HepG2 (cell line): ENCODE measurements around the gene FERMT2. TPM values are rescaled to one million over a fixed set of nuclear protein-coding genes. Genes with fewer than 3 reads are reported as not detected.
A peak's percentile ranks its signal among the peaks of the same experiment; 100 is the strongest.

Source experiments
- AKAP8 ChIP-seq: sonication (generic); formaldehyde crosslinking; IDR thresholded peaks from 2 replicates; pipeline ENCODE4 v1.5.1; 2020; ENCODE audit warnings: mild to moderate bottlenecking, missing genetic modification reagents
- BRCA1 ChIP-seq: sonication (generic); formaldehyde crosslinking; IDR thresholded peaks from 2 replicates; pipeline ENCODE4 v1.4.0; 2020; ENCODE audit warnings: missing genetic modification reagents
- HBP1 ChIP-seq: IDR thresholded peaks from 2 replicates; pipeline ENCODE4 v1.6.1; 2016; ENCODE audit warnings: low read depth, control low read depth
- KLF13 ChIP-seq: sonication (generic); formaldehyde crosslinking; IDR thresholded peaks from 2 replicates; pipeline ENCODE4 v1.4.0; 2020; ENCODE audit warnings: mild to moderate bottlenecking, missing genetic modification reagents
- KMT2B ChIP-seq: IDR thresholded peaks from 2 replicates; pipeline ENCODE4 v1.6.1; 2016; ENCODE audit warnings: missing genetic modification reagents, missing compliant biosample characterization
- PBX2 ChIP-seq: IDR thresholded peaks from 2 replicates; pipeline ENCODE4 v1.6.1; 2016; ENCODE audit warnings: control low read depth
- SP5 ChIP-seq: IDR thresholded peaks from 2 replicates; pipeline ENCODE4 v1.6.1; 2016; ENCODE audit warnings: low read depth, borderline replicate concordance
- STAT6 ChIP-seq: sonication (generic); formaldehyde crosslinking; IDR thresholded peaks from 2 replicates; pipeline ENCODE4 v1.4.0; 2020; ENCODE audit warnings: missing genetic modification reagents, mild to moderate bottlenecking, borderline replicate concordance
- TBX2 ChIP-seq: sonication (generic); formaldehyde crosslinking; IDR thresholded peaks from 2 replicates; pipeline ENCODE4 v1.5.0; 2020; ENCODE audit warnings: missing genetic modification reagents, mild to moderate bottlenecking, borderline replicate concordance
- TBX3 ChIP-seq: fragments of 450-650 bp; IDR thresholded peaks from 2 replicates; pipeline ENCODE4 v1.6.1; 2017; ENCODE audit warnings: antibody characterized with exemption, mild to moderate bottlenecking, inconsistent platforms, borderline replicate concordance
- ZBTB37 ChIP-seq: sonication (generic); formaldehyde crosslinking; IDR thresholded peaks from 2 replicates; pipeline ENCODE4 v1.4.0; 2020; ENCODE audit warnings: mild to moderate bottlenecking, missing genetic modification reagents
- ZNF142 ChIP-seq: sonication (generic); formaldehyde crosslinking; IDR thresholded peaks from 2 replicates; pipeline ENCODE4 v1.4.0; 2020; ENCODE audit warnings: missing genetic modification reagents
- ZNF18 ChIP-seq: sonication (generic); formaldehyde crosslinking; IDR thresholded peaks from 2 replicates; pipeline ENCODE4 v1.8.0; 2022; ENCODE audit warnings: mild to moderate bottlenecking, missing genetic modification reagents; ENCODE audit not compliant: insufficient replicate concordance
- ZNF24 ChIP-seq: fragments of 450-650 bp; IDR thresholded peaks from 2 replicates; pipeline ENCODE4 v1.6.1; 2017; ENCODE audit warnings: antibody characterized with exemption, mild to moderate bottlenecking
- polyA plus RNA-seq, 8 experiments: library from polyadenylated mRNA; depleted of rRNA in 3 of 8; stranded (reverse) in 7 of 8; unstranded in 1 of 8; fragments of >200 nt; fragmentation: Illumina TruSeq in 4 of 8; extraction: Trizol in 4 of 8; gene quantifications; 2 replicates each; pipeline versions ENCODE4 v1.2.1 to v1.2.3, GENCODE V29; 2011 to 2016; ENCODE audit warnings: low read depth in 4 of 8, missing spikeins in 1 of 8, mixed read lengths in 1 of 8; ENCODE audit not compliant: insufficient read depth in 1 of 8
- total RNA-seq, 5 experiments: library from RNA; depleted of rRNA; stranded (reverse); fragments of >200 nt; fragmentation: Illumina TruSeq; extraction: Trizol; gene quantifications; 2 replicates each; pipeline ENCODE4 v1.2.3, GENCODE V29; 2016; ENCODE audit warnings: low read depth in 1 of 5

FERMT2 gene
- total and polyA plus RNA-seq, 2 of the 13 experiments (the other 11 are each of a cell fraction or from before 2014, with no cell fraction given), result 36.2 to 60.4 TPM

GRCh38 chr14:52950898-52951680, at the start of gene FERMT2 (continued):
- no peak for TF ChIP-seq STAT6 (CRISPR knock-in tag)
- TF ChIP-seq BRCA1, result no peak
- TF ChIP-seq HBP1 (CRISPR knock-in tag), result 0 out of 2 replicates have a peak, but pooled peaks have one; percentile 15
- peak; percentile 39 for TF ChIP-seq TBX2 (CRISPR knock-in tag)
- no peak for TF ChIP-seq ZNF24
- TF ChIP-seq KMT2B (CRISPR knock-in tag), result no peak
- no peak for TF ChIP-seq ZNF18 (CRISPR knock-in tag)
- no peak for TF ChIP-seq KLF13 (CRISPR knock-in tag)
- no peak for TF ChIP-seq TBX3
- TF ChIP-seq ZNF142 (CRISPR knock-in tag), result 0 out of 2 replicates have a peak, but pooled peaks have one; percentile 43
- no peak for TF ChIP-seq AKAP8 (CRISPR knock-in tag)
- no peak for TF ChIP-seq PBX2 (CRISPR knock-in tag)
- TF ChIP-seq SP5 (CRISPR knock-in tag), result peak; percentile 79
- no peak for TF ChIP-seq ZBTB37
